AG04449 (cell line): ENCODE results near the gene ARHGAP8.

Source experiments
- CTCF ChIA-PET: fragments of 350-600 bp; formaldehyde crosslinking; extraction: SDS; loops from one replicate; lab custom pipeline; 2021; ENCODE audit warnings: antibody characterized with exemption; lab: Yijun Ruan, JAX
- POLR2A ChIA-PET: fragments of 400-600, 350-600 bp; formaldehyde crosslinking; extraction: SDS; loops from one replicate; lab custom pipeline; 2020; ENCODE audit warnings: antibody characterized with exemption, inconsistent platforms; lab: Yijun Ruan, JAX
- DNase-seq: peaks from one replicate; pipeline ENCODE4 v3.0.0-alpha.2; 2010; ENCODE audit warnings: low read depth, low spot score
- H3K4me3 ChIP-seq: 2 replicates; pipeline ENCODE4 v1.5.1; 2011; ENCODE audit warnings: low read depth, mild to moderate bottlenecking, control low read depth, low read length
- TF ChIP-seq, protein P1 (sequence below): IDR thresholded peaks from one replicate; pipeline ENCODE4 v1.5.1; 2011; ENCODE audit warnings: mild to moderate bottlenecking, moderate library complexity, low read length, control low read depth, inconsistent platforms; ENCODE audit not compliant: insufficient read depth; ENCODE audit errors: missing control alignments

ARHGAP8 gene

GRCh38 chr22:44819966-44820631 lies 67.7 kb downstream of the ARHGAP8 start:
- DNase-seq: no peak
- TF ChIP-seq, protein P1, sequence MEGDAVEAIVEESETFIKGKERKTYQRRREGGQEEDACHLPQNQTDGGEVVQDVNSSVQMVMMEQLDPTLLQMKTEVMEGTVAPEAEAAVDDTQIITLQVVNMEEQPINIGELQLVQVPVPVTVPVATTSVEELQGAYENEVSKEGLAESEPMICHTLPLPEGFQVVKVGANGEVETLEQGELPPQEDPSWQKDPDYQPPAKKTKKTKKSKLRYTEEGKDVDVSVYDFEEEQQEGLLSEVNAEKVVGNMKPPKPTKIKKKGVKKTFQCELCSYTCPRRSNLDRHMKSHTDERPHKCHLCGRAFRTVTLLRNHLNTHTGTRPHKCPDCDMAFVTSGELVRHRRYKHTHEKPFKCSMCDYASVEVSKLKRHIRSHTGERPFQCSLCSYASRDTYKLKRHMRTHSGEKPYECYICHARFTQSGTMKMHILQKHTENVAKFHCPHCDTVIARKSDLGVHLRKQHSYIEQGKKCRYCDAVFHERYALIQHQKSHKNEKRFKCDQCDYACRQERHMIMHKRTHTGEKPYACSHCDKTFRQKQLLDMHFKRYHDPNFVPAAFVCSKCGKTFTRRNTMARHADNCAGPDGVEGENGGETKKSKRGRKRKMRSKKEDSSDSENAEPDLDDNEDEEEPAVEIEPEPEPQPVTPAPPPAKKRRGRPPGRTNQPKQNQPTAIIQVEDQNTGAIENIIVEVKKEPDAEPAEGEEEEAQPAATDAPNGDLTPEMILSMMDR: no peak
- ChIA-PET POLR2A (no interaction called here), CTCF (interaction anchor here (0.8 to 2.6 kb wide), 14 partner anchors 9 to 276 kb away, joined by 3 to 27 read pairs (median 4); no protein-coding TSS in a partner anchor)
- H3K4me3 ChIP-seq: no peak overlapping the region

GRCh38 chr22:44821741-44822475 lies 69.5 kb downstream of the ARHGAP8 start:
- CTCF ChIA-PET: interaction anchor here (1.1 to 2.6 kb wide), 5 partner anchors 19 to 274 kb away, joined by 3 to 27 read pairs (median 5); no protein-coding TSS in a partner anchor
- DNase-seq: no peak
- no peak overlapping the region for H3K4me3 ChIP-seq
- TF ChIP-seq, protein P1: no peak
- POLR2A ChIA-PET: no interaction called here

DNA sequence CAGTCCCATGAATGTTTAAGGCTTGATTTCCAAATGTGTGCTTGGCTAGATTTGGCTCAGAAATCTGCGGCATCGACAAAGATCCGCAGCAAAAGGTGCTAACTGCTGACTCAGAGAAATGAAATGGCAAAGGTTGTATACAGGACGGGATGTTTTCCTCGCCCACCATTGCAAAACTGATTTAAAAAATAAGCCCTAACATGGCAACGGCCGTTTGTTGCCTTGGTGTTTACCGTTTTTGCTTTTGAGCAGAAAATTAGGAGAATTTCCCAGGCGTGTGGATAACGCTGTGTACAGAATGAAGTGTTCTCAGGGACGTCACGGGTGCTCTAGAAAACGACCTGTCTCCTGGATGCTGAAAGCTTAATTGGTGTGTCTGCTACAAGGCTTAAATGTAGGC lies 70.2 kb downstream of the ARHGAP8 start:
- ChIA-PET CTCF (interaction anchor here (1.1 to 1.3 kb wide), 2 partner anchors 78 to 273 kb away, joined by 3 to 6 read pairs; no protein-coding TSS in a partner anchor), POLR2A (no interaction called here)
- no peak overlapping the region for H3K4me3 ChIP-seq
- DNase-seq: no peak
- TF ChIP-seq, protein P1: no peak

GRCh38 chr22:44823396-44823795 lies 71.0 kb downstream of the ARHGAP8 start:
- ChIA-PET POLR2A (no interaction called here), CTCF (interaction anchor here (0.6 to 1.3 kb wide), 3 partner anchors 14 to 304 kb away, joined by 3 to 6 read pairs (median 3); no protein-coding TSS in a partner anchor)
- H3K4me3 ChIP-seq: no peak overlapping the region
- no peak for DNase-seq
- TF ChIP-seq, protein P1: no peak

DNA sequence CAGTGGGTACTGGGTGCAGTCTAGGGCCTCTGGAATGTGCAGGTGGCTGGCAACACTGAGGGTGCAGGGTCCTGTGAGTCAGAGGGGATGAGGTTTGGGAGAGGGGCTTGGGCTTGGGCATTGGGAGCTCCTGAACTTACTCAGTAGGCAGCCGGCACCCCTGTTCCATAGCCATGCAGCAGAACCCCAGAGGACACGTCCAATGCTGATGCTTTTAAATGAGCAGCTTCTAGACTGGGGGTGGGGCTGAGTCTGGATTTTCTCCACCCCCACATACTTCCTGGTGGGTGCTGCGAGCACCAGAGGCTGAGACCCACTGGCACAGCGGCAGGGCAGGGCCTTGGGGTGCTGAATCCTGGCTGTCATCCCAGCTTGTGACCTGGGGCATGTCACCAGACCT lies 71.4 kb downstream of the ARHGAP8 start:
- no peak overlapping the region for H3K4me3 ChIP-seq
- ChIA-PET POLR2A (no interaction called here), CTCF (interaction anchor here (0.6 to 1.3 kb wide), 3 partner anchors 14 to 304 kb away, joined by 3 to 6 read pairs (median 3); no protein-coding TSS in a partner anchor)
- no peak for DNase-seq
- TF ChIP-seq, protein P1: no peak

- DNase-seq: no peak
- no peak overlapping the region for H3K4me3 ChIP-seq
- TF ChIP-seq, protein P1: no peak
- ChIA-PET CTCF (interaction anchor here (1.1 kb wide), 1 partner anchor 15 kb away, joined by 3 read pairs; no protein-coding TSS in a partner anchor), POLR2A (no interaction called here)
Observed at GRCh38 chr22:44824271-44824670, 71.9 kb downstream of the ARHGAP8 start.
